Measurements from ENCODE around the gene CHCHD6.

The CHCHD6 gene

GRCh38 chr3:126730376-126730775, 26.3 kb downstream of the CHCHD6 start:
- ATAC-seq (ENCODE audit: insufficient read depth, low read depth): no peak
- H3K4me1 ChIP-seq (ENCODE audit: insufficient read depth, low read length): peaks cover 10% of the 10 kb centered on the region
- peaks cover 9% of the 10 kb centered on the region; the same call in 1 of the 2 replicates for H4K20me1 ChIP-seq (ENCODE audit: insufficient read depth, low read length)
- TF ChIP-seq CTCF (IDR thresholded peaks at IDR 0.05; ENCODE audit: borderline replicate concordance, extremely low read depth, low read length, poor library complexity, severe bottlenecking): no peak
- TF ChIP-seq EZH2 (IDR thresholded peaks at IDR 0.05; ENCODE audit: borderline replicate concordance, low read depth, low read length, severe bottlenecking): no peak
- H3K36me3 ChIP-seq (ENCODE audit: insufficient read depth, low read length): peaks cover 60% of the 10 kb centered on the region
- H3K27me3 ChIP-seq (ENCODE audit: insufficient read depth, low read length, poor library complexity): no peaks in the 10 kb centered on the region
- DNase-seq: no peak
- H3K4me2 ChIP-seq (ENCODE audit: insufficient read depth, low read length): no peak overlapping the region
- no peak overlapping the region; the same call in 1 of the 2 replicates for H3K27ac ChIP-seq (ENCODE audit: low read length)
- H3K4me3 ChIP-seq (ENCODE audit: low read depth in 1 of 2, low read length in 2 of 2): no peak overlapping the region
- no peak overlapping the region for H3K9ac ChIP-seq (ENCODE audit: low read depth, low read length)
- peaks cover 4% of the 10 kb centered on the region for H3K79me2 ChIP-seq (ENCODE audit: insufficient read depth, low read length)
- no peak overlapping the region for H2AFZ ChIP-seq (ENCODE audit: low read depth, low read length)
- no peaks in the 10 kb centered on the region for H3K9me3 ChIP-seq (ENCODE audit: insufficient read depth, low read length, severe bottlenecking)

GRCh38 chr3:126731044-126731443, 27.0 kb downstream of the CHCHD6 start:
- H3K4me2 ChIP-seq (ENCODE audit: insufficient read depth, low read length): no peak overlapping the region
- peaks cover 65% of the 10 kb centered on the region for H3K36me3 ChIP-seq (ENCODE audit: insufficient read depth, low read length)
- DNase-seq (peak; percentile 37), ATAC-seq (ENCODE audit: insufficient read depth, low read depth) (peak; percentile 74)
- H4K20me1 ChIP-seq (ENCODE audit: insufficient read depth, low read length): peaks cover 9% of the 10 kb centered on the region; the same call in 1 of the 2 replicates
- no peak overlapping the region for H3K4me3 ChIP-seq (ENCODE audit: low read depth in 1 of 2, low read length in 2 of 2)
- no peaks in the 10 kb centered on the region; the same call in 1 of the 2 replicates for H3K79me2 ChIP-seq (ENCODE audit: insufficient read depth, low read length)
- H3K27me3 ChIP-seq (ENCODE audit: insufficient read depth, low read length, poor library complexity): no peaks in the 10 kb centered on the region
- no peak overlapping the region for H3K9ac ChIP-seq (ENCODE audit: low read depth, low read length)
- TF ChIP-seq CTCF (IDR thresholded peaks at IDR 0.05; ENCODE audit: borderline replicate concordance, extremely low read depth, low read length, poor library complexity, severe bottlenecking): no peak
- no peak for TF ChIP-seq EZH2 (IDR thresholded peaks at IDR 0.05; ENCODE audit: borderline replicate concordance, low read depth, low read length, severe bottlenecking)
- H2AFZ ChIP-seq (ENCODE audit: low read depth, low read length): no peak overlapping the region
- H3K4me1 ChIP-seq (ENCODE audit: insufficient read depth, low read length): peaks cover 10% of the 10 kb centered on the region
- H3K9me3 ChIP-seq (ENCODE audit: insufficient read depth, low read length, severe bottlenecking): no peaks in the 10 kb centered on the region
- H3K27ac ChIP-seq (ENCODE audit: low read length): no peak overlapping the region; the same call in 1 of the 2 replicates

- Histone ChIP-seq H3K27me3 (ENCODE audit: insufficient read depth, low read length, poor library complexity) (no peaks in the 10 kb centered on the region), H2AFZ (ENCODE audit: low read depth, low read length) (no peak overlapping the region)
- ATAC-seq (ENCODE audit: insufficient read depth, low read depth): no peak
These were observed 28.4 kb downstream of the CHCHD6 start for GRCh38 chr3:126732281-126733060.

More at GRCh38 chr3:126732281-126733060, 28.4 kb downstream of the CHCHD6 start:
- Histone ChIP-seq H3K36me3 (ENCODE audit: insufficient read depth, low read length) (peaks cover 64% of the 10 kb centered on the region), H4K20me1 (ENCODE audit: insufficient read depth, low read length) (peaks cover 9% of the 10 kb centered on the region; the same call in 1 of the 2 replicates), H3K27ac (ENCODE audit: low read length) (no peak overlapping the region), H3K4me3 (ENCODE audit: low read depth in 1 of 2, low read length in 2 of 2) (no peak overlapping the region), H3K79me2 (ENCODE audit: insufficient read depth, low read length) (no peaks in the 10 kb centered on the region; the same call in 1 of the 2 replicates), H3K9ac (ENCODE audit: low read depth, low read length) (no peak overlapping the region), H3K9me3 (ENCODE audit: insufficient read depth, low read length, severe bottlenecking) (no peaks in the 10 kb centered on the region), H3K4me1 (ENCODE audit: insufficient read depth, low read length) (peaks cover 10% of the 10 kb centered on the region), H3K4me2 (ENCODE audit: insufficient read depth, low read length) (no peak overlapping the region)
- no peak for DNase-seq
- TF ChIP-seq CTCF (IDR thresholded peaks at IDR 0.05; ENCODE audit: borderline replicate concordance, extremely low read depth, low read length, poor library complexity, severe bottlenecking): no peak
- TF ChIP-seq EZH2 (IDR thresholded peaks at IDR 0.05; ENCODE audit: borderline replicate concordance, low read depth, low read length, severe bottlenecking): no peak

All from DND-41 (cell line).